DMS53 treated with DMSO at 0.1 percent for 48 hours (cell line): ENCODE measurements around the gene HADH.

ENCODE experiments used
- DNase-seq: peaks from one replicate; lab custom pipeline; 2025; ENCODE audit not compliant: unreplicated experiment; lab: John Stamatoyannopoulos, UW

Gene HADH

GRCh38 chr4:108055787-108056186 is 66.1 kb downstream of the HADH start:
- no peak for DNase-seq

- no peak for DNase-seq
Observed at GRCh38 chr4:108056418-108056817, 66.7 kb downstream of the HADH start.

- no peak for DNase-seq
Observed at GRCh38 chr4:108058685-108059440, 69.2 kb downstream of the HADH start.

GRCh38 chr4:108060164-108060563 is 70.5 kb downstream of the HADH start:
- peak; percentile 3 for DNase-seq

GRCh38 chr4:108060686-108061321 is 71.1 kb downstream of the HADH start:
- no peak for DNase-seq

- DNase-seq = no peak
Observed at GRCh38 chr4:108068442-108068841, 78.8 kb downstream of the HADH start.

GRCh38 chr4:108070775-108071174 is 81.1 kb downstream of the HADH start:
- DNase-seq = no peak

GRCh38 chr4:108072300-108072699 is 82.6 kb downstream of the HADH start:
- DNase-seq = no peak

GRCh38 chr4:108078024-108078733 is 88.5 kb downstream of the HADH start:
- DNase-seq = no peak

- DNase-seq = no peak
Observed at GRCh38 chr4:108080747-108081146, 91.1 kb downstream of the HADH start.

GRCh38 chr4:108081256-108081655 is 91.6 kb downstream of the HADH start:
- no peak for DNase-seq
